ENCODE measurements around the gene POMGNT1. TPM values are rescaled to one million over a fixed set of nuclear protein-coding genes. Genes with fewer than 3 reads are reported as not detected.

POMGNT1 gene
- total and polyA plus RNA-seq, 10 of the 15 experiments (the other 5 are each of a cell fraction or from before 2014, with no cell fraction given), result 8.6 to 35.2 (median 29.5) TPM

DNA sequence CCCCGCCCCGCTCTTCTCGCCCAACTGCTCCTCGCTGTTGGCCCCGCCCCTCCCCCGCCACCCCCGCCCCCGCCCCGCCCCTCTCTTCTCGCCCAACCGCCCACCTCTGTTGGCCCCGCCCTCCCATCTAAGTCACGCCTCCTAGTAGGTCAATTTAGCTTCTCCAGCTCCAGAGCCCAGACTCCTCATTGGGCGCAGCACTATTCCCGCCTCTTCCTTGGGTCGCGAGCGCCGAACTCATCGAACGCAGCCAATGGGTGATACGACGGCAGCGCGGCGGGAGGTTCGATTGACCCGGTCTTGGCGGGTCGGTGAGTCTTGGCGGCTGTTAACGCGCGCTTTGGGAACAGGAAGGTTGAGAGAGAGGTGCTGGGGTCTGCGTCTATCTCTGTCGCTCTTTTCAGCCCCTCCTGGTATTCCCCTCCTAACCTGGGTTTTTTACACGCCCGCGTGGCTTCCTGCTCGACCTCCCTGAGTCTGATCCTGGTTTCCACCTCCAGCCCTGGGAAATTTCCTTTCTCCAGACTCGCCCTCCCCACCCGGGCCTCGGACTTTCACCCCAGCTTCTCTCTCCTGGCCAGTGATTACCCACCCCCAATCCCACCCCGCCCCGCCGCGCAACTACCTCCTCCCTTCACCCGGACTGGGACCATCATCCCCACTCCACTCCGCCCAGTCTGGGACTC is 49.3 kb upstream of the POMGNT1 start, which contains the start of gene RAD54L (continued):
- TF ChIP-seq, protein P1, sequence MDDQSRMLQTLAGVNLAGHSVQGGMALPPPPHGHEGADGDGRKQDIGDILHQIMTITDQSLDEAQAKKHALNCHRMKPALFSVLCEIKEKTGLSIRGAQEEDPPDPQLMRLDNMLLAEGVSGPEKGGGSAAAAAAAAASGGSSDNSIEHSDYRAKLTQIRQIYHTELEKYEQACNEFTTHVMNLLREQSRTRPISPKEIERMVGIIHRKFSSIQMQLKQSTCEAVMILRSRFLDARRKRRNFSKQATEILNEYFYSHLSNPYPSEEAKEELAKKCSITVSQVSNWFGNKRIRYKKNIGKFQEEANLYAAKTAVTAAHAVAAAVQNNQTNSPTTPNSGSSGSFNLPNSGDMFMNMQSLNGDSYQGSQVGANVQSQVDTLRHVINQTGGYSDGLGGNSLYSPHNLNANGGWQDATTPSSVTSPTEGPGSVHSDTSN (IDR thresholded peaks at IDR 0.05; ENCODE audit: insufficient replicate concordance, low read depth, low read length), result peak; percentile 20
- TF ChIP-seq, protein P2, sequence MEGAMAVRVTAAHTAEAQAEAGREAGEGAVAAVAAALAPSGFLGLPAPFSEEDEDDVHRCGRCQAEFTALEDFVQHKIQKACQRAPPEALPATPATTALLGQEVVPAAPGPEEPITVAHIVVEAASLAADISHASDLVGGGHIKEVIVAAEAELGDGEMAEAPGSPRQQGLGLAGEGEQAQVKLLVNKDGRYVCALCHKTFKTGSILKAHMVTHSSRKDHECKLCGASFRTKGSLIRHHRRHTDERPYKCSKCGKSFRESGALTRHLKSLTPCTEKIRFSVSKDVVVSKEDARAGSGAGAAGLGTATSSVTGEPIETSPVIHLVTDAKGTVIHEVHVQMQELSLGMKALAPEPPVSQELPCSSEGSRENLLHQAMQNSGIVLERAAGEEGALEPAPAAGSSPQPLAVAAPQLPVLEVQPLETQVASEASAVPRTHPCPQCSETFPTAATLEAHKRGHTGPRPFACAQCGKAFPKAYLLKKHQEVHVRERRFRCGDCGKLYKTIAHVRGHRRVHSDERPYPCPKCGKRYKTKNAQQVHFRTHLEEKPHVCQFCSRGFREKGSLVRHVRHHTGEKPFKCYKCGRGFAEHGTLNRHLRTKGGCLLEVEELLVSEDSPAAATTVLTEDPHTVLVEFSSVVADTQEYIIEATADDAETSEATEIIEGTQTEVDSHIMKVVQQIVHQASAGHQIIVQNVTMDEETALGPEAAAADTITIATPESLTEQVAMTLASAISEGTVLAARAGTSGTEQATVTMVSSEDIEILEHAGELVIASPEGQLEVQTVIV (IDR thresholded peaks at IDR 0.05; ENCODE audit: borderline replicate concordance, partially characterized antibody), result peak; percentile 42
- TF ChIP-seq, protein P3, sequence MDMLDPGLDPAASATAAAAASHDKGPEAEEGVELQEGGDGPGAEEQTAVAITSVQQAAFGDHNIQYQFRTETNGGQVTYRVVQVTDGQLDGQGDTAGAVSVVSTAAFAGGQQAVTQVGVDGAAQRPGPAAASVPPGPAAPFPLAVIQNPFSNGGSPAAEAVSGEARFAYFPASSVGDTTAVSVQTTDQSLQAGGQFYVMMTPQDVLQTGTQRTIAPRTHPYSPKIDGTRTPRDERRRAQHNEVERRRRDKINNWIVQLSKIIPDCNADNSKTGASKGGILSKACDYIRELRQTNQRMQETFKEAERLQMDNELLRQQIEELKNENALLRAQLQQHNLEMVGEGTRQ (IDR thresholded peaks at IDR 0.05; ENCODE audit: borderline replicate concordance, low read depth, low read length), result no peak
- TF ChIP-seq RBBP5 (conservative IDR thresholded peaks at IDR 0.05) (no peak), FOS (IDR thresholded peaks at IDR 0.05; ENCODE audit: borderline replicate concordance, extremely low read depth, insufficient read length) (peak; percentile 27), ZNF384 (IDR thresholded peaks at IDR 0.05; ENCODE audit: borderline replicate concordance, low read depth, low read length) (no peak), SREBF2 (IDR thresholded peaks at IDR 0.05; ENCODE audit: low read length) (no peak), BCL11A (IDR thresholded peaks at IDR 0.05; ENCODE audit: low read depth, low read length) (no peak), CHD2 (IDR thresholded peaks at IDR 0.05; ENCODE audit: borderline replicate concordance, low read depth, low read length) (peak; percentile 97), TCF3 (IDR thresholded peaks at IDR 0.05; ENCODE audit: borderline replicate concordance, insufficient read depth, low read depth, low read length) (peak; percentile 62; the same call in 1 of the 2 replicates), SMC3 (IDR thresholded peaks at IDR 0.05; ENCODE audit: borderline replicate concordance, low read length) (no peak), NFXL1 (IDR thresholded peaks at IDR 0.05; ENCODE audit: borderline replicate concordance) (no peak), YY1 (IDR thresholded peaks at IDR 0.05; ENCODE audit: low read depth, low read length) (peak; percentile 88)
- TF ChIP-seq, protein P4, sequence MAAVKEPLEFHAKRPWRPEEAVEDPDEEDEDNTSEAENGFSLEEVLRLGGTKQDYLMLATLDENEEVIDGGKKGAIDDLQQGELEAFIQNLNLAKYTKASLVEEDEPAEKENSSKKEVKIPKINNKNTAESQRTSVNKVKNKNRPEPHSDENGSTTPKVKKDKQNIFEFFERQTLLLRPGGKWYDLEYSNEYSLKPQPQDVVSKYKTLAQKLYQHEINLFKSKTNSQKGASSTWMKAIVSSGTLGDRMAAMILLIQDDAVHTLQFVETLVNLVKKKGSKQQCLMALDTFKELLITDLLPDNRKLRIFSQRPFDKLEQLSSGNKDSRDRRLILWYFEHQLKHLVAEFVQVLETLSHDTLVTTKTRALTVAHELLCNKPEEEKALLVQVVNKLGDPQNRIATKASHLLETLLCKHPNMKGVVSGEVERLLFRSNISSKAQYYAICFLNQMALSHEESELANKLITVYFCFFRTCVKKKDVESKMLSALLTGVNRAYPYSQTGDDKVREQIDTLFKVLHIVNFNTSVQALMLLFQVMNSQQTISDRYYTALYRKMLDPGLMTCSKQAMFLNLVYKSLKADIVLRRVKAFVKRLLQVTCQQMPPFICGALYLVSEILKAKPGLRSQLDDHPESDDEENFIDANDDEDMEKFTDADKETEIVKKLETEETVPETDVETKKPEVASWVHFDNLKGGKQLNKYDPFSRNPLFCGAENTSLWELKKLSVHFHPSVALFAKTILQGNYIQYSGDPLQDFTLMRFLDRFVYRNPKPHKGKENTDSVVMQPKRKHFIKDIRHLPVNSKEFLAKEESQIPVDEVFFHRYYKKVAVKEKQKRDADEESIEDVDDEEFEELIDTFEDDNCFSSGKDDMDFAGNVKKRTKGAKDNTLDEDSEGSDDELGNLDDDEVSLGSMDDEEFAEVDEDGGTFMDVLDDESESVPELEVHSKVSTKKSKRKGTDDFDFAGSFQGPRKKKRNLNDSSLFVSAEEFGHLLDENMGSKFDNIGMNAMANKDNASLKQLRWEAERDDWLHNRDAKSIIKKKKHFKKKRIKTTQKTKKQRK (IDR thresholded peaks at IDR 0.05; ENCODE audit: low read depth, low read length), result peak; percentile 71
- TF ChIP-seq, protein P5, sequence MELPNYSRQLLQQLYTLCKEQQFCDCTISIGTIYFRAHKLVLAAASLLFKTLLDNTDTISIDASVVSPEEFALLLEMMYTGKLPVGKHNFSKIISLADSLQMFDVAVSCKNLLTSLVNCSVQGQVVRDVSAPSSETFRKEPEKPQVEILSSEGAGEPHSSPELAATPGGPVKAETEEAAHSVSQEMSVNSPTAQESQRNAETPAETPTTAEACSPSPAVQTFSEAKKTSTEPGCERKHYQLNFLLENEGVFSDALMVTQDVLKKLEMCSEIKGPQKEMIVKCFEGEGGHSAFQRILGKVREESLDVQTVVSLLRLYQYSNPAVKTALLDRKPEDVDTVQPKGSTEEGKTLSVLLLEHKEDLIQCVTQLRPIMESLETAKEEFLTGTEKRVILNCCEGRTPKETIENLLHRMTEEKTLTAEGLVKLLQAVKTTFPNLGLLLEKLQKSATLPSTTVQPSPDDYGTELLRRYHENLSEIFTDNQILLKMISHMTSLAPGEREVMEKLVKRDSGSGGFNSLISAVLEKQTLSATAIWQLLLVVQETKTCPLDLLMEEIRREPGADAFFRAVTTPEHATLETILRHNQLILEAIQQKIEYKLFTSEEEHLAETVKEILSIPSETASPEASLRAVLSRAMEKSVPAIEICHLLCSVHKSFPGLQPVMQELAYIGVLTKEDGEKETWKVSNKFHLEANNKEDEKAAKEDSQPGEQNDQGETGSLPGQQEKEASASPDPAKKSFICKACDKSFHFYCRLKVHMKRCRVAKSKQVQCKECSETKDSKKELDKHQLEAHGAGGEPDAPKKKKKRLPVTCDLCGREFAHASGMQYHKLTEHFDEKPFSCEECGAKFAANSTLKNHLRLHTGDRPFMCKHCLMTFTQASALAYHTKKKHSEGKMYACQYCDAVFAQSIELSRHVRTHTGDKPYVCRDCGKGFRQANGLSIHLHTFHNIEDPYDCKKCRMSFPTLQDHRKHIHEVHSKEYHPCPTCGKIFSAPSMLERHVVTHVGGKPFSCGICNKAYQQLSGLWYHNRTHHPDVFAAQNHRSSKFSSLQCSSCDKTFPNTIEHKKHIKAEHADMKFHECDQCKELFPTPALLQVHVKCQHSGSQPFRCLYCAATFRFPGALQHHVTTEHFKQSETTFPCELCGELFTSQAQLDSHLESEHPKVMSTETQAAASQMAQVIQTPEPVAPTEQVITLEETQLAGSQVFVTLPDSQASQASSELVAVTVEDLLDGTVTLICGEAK (IDR thresholded peaks at IDR 0.05; ENCODE audit: borderline replicate concordance), result peak; percentile 73; the same call in 1 of the 2 replicates
